DMS53 (cell line): ENCODE results near the gene CDHR2.

Experiments used
- DNase-seq: peaks from one replicate; lab custom pipeline; 2025; lab: John Stamatoyannopoulos, UW

The CDHR2 gene

GRCh38 chr5:176528761-176529115 lies 20.4 kb upstream of the CDHR2 start:
- no peak for DNase-seq

DNA sequence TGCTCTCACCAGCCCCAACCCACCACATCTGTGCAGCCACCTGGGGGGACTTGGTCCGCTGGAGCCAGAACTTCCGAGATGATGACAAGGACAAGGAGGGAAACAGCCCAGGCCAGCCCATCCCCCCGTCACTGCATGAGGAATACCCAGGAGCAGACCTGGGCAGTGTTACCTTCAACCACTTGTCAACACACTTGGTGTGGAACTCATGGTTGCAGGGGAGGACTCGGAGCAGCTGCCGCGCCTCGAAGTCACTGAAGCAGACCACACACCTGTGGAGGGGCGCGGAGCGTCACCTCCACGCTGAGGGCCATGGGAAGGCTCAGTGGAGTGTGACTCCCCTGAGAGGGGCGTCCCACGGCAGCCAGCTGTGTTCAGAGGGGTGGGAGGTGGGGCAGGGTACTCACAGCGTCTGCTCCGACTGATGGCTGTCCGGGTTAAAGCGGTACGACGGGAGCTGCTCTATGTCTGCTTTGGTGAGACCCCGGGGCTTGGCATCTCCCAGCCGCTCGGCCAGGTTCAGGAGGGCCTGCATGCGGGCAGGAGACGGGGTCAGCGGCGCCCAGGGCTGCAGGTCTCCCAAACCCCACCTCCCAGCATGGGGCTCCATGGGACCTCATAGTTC lies 19.9 kb upstream of the CDHR2 start:
- DNase-seq: no peak

GRCh38 chr5:176529741-176530141 lies 19.4 kb upstream of the CDHR2 start:
- no peak for DNase-seq

DNA sequence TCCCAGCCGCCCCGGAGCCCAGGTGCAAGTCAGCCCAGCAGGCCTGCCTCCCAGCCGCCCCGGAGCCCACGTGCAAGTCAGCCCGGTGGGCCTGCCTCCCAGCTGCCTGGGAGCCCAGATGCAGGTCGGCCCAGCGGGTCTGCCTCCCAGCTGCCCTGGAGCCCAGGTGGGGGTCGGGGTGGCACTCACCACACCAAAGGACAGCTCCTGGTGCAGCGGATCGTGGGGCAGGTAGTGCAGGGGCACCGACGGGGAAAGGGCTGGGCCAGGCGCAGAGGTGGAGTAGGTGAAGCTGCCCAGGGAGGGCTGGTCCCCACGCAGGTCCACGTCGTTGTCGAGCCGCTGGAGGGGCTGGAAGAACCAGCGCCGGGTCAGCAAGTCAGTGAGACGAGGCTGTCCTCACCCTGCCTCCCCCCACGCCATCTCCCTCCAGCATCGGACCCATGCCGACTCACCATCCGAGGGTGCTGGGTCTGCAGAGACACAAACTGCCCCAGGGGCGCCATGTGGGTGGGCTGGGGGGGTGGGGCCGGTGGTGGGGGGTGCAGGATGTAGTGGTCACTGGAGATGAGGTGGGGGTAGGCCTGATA lies 18.7 kb upstream of the CDHR2 start:
- DNase-seq: no peak

- peak; percentile 25 for DNase-seq
Measured at GRCh38 chr5:176530983-176531901, 17.9 kb upstream of the CDHR2 start.

GRCh38 chr5:176531902-176532493 lies 17.1 kb upstream of the CDHR2 start:
- DNase-seq: no peak

DNA sequence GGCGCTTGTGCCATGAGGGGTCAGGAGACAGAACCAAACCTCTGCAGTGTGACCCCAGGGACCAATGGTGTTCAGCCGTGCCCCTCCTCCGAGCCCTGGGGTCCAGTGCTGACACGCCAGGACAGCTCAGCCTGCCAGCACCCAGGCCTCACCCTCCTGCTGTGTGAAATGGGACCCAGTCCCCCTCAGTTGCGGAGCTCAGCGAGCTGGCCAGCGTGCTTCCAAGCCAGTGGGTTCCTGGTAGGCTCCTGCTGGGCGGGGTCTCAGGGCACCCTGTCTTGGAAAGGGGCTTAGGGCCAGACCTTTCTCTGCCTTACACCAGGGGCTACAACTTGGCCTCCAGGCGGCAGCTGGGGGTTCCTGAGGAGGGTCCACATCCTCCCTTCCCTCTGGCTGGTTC lies 16.3 kb upstream of the CDHR2 start:
- no peak for DNase-seq

- no peak for DNase-seq
Measured at GRCh38 chr5:176533390-176533789, 15.8 kb upstream of the CDHR2 start.

GRCh38 chr5:176533894-176534611 lies 15.1 kb upstream of the CDHR2 start:
- no peak for DNase-seq

DNA sequence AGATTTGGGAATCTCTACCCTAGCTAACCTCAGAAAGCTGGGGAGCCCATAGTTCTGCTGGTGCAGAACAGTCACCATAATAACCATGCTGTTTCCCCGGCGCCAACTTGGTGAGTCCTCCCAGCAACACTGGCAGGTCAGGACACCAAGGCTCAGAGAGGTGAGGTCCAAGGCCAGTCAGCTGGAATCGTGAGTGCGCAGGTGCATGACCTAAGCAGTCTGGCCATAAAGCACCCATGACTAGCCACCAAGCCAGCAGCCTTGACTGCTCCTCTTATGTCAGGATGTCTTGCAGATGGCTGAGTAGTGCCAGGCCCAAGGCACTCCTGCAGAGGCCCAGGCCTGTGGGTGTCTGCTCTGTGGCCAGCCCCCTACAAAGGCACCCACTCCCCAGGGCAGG lies 14.5 kb upstream of the CDHR2 start:
- peak; percentile 26 for DNase-seq

- DNase-seq: peak; percentile 51
Measured at GRCh38 chr5:176535101-176535663, 14.0 kb upstream of the CDHR2 start.

- DNase-seq: peak; percentile 54
Measured at GRCh38 chr5:176535664-176536131, 13.4 kb upstream of the CDHR2 start.

- peak; percentile 89 for DNase-seq
Measured at GRCh38 chr5:176536132-176536901, 12.8 kb upstream of the CDHR2 start.

DNA sequence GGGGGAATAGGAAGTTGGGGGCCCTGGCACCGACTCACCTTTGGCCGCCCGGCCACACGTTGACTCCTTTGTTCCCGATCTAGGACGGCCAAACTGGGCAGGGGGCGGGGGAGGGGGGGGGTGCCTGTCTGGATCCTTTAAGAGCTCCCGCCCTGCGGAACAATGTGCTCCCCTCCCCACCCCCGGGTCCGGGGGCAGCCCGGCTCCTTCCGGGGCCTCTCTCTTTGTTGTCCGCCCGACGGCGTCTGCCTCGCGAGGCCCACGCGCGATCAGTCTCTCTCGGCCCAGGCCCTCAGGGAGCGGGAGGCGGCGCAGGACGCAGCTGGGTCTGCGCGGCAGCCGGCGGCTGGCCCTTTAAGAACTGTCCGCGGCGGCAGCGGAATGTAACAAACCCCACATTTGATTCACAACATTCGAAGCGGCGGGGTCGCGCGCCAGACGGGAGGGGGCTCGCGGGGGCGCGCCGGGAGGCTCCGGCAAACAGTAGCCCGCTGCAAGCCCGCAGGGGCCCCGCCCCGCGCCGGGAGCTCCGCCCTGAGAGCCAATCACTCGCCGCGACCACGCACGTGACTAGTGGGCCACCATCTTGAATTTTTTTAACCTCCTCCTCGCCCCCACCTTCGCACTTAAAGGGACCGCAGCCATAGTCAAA lies 12.1 kb upstream of the CDHR2 start, which contains the start of gene RNF44:
TSS of gene RNF44 (minus strand) at position 501 of the 652 bp plus-strand sequence. CDS start 4,930 bp downstream, outside the sequence.
- DNase-seq: peak; percentile 99

DNA sequence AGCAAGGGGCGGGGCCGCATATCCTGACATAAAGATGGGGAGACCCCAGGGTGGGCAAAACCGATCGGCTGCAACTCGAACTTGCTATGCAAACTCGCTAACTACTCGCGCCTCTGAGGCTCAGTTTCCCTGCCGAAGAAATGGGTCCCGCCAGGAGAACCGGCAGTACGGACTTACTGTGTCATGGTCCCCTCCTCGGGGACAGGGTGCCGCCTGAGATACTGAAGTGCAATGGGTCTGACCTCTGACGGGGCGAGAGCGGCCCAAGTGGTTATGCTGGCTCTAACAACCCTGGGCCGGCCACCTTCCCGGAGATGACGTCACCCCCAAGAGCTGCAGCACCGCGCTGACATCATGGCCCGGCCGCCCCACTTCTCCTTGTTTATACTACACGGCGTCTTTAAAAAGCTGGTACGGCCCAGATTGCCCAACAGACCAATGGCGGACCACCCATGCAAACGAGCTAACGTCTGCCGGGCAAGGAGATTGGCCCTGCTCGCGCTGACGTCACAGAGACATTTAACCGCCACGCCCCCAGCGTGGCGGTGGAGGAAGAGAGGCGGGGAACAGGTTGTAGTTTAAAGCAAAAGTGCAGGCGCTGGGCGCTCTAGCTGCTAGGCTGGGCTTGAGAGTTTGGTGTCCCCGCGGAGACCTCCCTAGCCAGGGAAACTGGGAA lies 11.4 kb upstream of the CDHR2 start:
- peak; percentile 100 for DNase-seq

GRCh38 chr5:176538230-176538988 lies 10.7 kb upstream of the CDHR2 start:
- DNase-seq: peak; percentile 68

DNA sequence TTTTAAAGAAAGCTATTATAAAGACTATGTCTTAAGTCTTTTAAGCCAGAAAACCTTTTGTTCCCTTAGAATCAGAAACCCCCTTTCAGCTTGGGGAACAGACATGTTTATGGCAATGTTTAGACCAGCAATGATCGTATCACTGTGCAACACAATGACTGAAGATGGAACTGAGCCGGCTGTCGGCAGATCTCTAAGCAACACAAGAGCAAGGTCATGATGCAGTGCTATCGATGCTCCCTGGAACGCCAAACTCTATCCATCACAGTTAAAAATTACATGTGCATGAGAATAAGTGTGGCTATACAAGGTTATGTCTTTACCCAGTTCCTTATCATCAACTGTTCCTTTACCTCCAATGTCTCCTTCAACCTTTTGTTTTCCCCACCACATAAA lies 10.2 kb upstream of the CDHR2 start:
- no peak for DNase-seq

- no peak for DNase-seq
Measured at GRCh38 chr5:176540476-176540899, 8.7 kb upstream of the CDHR2 start.

GRCh38 chr5:176540956-176541337 lies 8.2 kb upstream of the CDHR2 start:
- DNase-seq: no peak
